GM06990 (cell line): ENCODE results near the gene PIGM.

ENCODE experiments used
- DNase-seq: peaks from one replicate; pipeline ENCODE4 v3.0.0-alpha.2; 2011; ENCODE audit not compliant: insufficient read length; ENCODE audit errors: extremely low read depth
- H3K27me3 ChIP-seq: replicated peaks from 2 replicates; pipeline ENCODE4 v1.6.0; 2011; ENCODE audit warnings: low read length; ENCODE audit not compliant: control insufficient read depth, insufficient read depth
- H3K36me3 ChIP-seq: 2 replicates; pipeline ENCODE4 v1.5.1; 2011; ENCODE audit warnings: low read length; ENCODE audit not compliant: control insufficient read depth, insufficient read depth
- H3K4me3 ChIP-seq: replicated peaks from 2 replicates; pipeline ENCODE4 v1.5.1; 2011; ENCODE audit warnings: low read depth, mild to moderate bottlenecking, control low read depth, low read length
- CTCF ChIP-seq: IDR thresholded peaks from 2 replicates; pipeline ENCODE4 v1.5.1; 2011; ENCODE audit warnings: low read length, control low read depth, mild to moderate bottlenecking, inconsistent platforms; ENCODE audit not compliant: insufficient read depth, poor library complexity, severe bottlenecking

PIGM gene

GRCh38 chr1:160024195-160024905 is 7.4 kb downstream of the PIGM start:
- Histone ChIP-seq H3K4me3 (no peak overlapping the region), H3K36me3 (no peaks in the 10 kb centered on the region), H3K27me3 (no peaks in the 10 kb centered on the region)
- TF ChIP-seq CTCF = no peak
- no peak for DNase-seq

- Histone ChIP-seq H3K36me3 (no peaks in the 10 kb centered on the region), H3K27me3 (no peaks in the 10 kb centered on the region), H3K4me3 (no peak overlapping the region)
- no peak for TF ChIP-seq CTCF
- DNase-seq = no peak
These were observed 9.2 kb downstream of the PIGM start for GRCh38 chr1:160022330-160023310.

GRCh38 chr1:160021376-160022074 is 10.3 kb downstream of the PIGM start:
- Histone ChIP-seq H3K36me3 (no peaks in the 10 kb centered on the region), H3K4me3 (no peak overlapping the region), H3K27me3 (no peaks in the 10 kb centered on the region)
- DNase-seq = no peak
- TF ChIP-seq CTCF = no peak

GRCh38 chr1:160020196-160020595 is 11.6 kb downstream of the PIGM start:
- DNase-seq = no peak

More at GRCh38 chr1:160020196-160020595, 11.6 kb downstream of the PIGM start:
- H3K27me3 ChIP-seq = no peaks in the 10 kb centered on the region
- H3K36me3 ChIP-seq = no peaks in the 10 kb centered on the region
- TF ChIP-seq CTCF = no peak
- H3K4me3 ChIP-seq = no peak overlapping the region
